ENCODE data around the gene STEAP1. TPM values are rescaled to one million over a fixed set of nuclear protein-coding genes. Genes with fewer than 3 reads are reported as not detected.

The STEAP1 gene
- total RNA-seq: 17.6 and 20.3 TPM in 2 replicates

GRCh38 chr7:90153943-90154771 is at the start of gene STEAP1:
Gene STEAP1 (plus strand): TSS chr7:90154469. CDS start chr7:90159789, 5,320 bp downstream.

GRCh38 chr7:90211391-90212148 is 57.3 kb downstream of the STEAP1 start, which contains the start of gene STEAP2:
Gene STEAP2 (plus strand): TSS chr7:90211740. CDS start chr7:90225083, 13,343 bp downstream.

Other genes starting within 250 kb of the STEAP1 start
- gene STEAP2, start 57.3 kb downstream of the STEAP1 start, total RNA-seq: 5.9 and 9.1 TPM in 2 replicates
- 0.28 and 0.49 TPM in 2 replicates for gene CFAP69, start 90.7 kb downstream of the STEAP1 start, total RNA-seq
- not detected in 2 replicates for gene FAM237B, start 166.8 kb downstream of the STEAP1 start, total RNA-seq
- 8.2 and 12.0 TPM in 2 replicates for gene GTPBP10, start 192.2 kb downstream of the STEAP1 start, total RNA-seq
- gene CLDN12, start 249.0 kb downstream of the STEAP1 start, total RNA-seq: 26.3 and 27.8 TPM in 2 replicates